ENCODE data around the gene SNX10.

The SNX10 gene

GRCh38 chr7:26372704-26373103 lies 81.0 kb downstream of the SNX10 start:
- DNase-seq: peak in 1 of 2 experiments; percentile 27

- no peak for DNase-seq
Measured at GRCh38 chr7:26374647-26375373, 83.1 kb downstream of the SNX10 start.

- DNase-seq: peak; percentile 64 to 74
Measured at GRCh38 chr7:26375726-26376174, 84.1 kb downstream of the SNX10 start.

GRCh38 chr7:26376175-26376917 lies 84.7 kb downstream of the SNX10 start:
- peak; percentile 75 to 83 for DNase-seq

- DNase-seq: no peak
Measured at GRCh38 chr7:26378016-26378415, 86.4 kb downstream of the SNX10 start.

- no peak for DNase-seq
Measured at GRCh38 chr7:26379711-26380110, 88.0 kb downstream of the SNX10 start.

GRCh38 chr7:26381476-26382353 lies 90.1 kb downstream of the SNX10 start:
- DNase-seq: no peak

GRCh38 chr7:26385240-26385639 lies 93.6 kb downstream of the SNX10 start:
- no peak for DNase-seq

- no peak for DNase-seq
Measured at GRCh38 chr7:26387731-26388130, 96.1 kb downstream of the SNX10 start.

GRCh38 chr7:26388256-26388655 lies 96.6 kb downstream of the SNX10 start:
- no peak for DNase-seq

GRCh38 chr7:26390016-26390415 lies 98.4 kb downstream of the SNX10 start:
- no peak for DNase-seq

- no peak for DNase-seq
Measured at GRCh38 chr7:26393818-26394217, 102.2 kb downstream of the SNX10 start.

GRCh38 chr7:26397332-26397731 lies 105.7 kb downstream of the SNX10 start:
- DNase-seq: no peak

GRCh38 chr7:26397796-26398426 lies 106.2 kb downstream of the SNX10 start:
- peak; percentile 18 to 46 for DNase-seq

GRCh38 chr7:26398427-26398755 lies 106.7 kb downstream of the SNX10 start:
- peak; percentile 60 to 70 for DNase-seq

GRCh38 chr7:26398756-26399509 lies 107.3 kb downstream of the SNX10 start:
- peak; percentile 65 to 70 for DNase-seq

- no peak for DNase-seq
Measured at GRCh38 chr7:26399736-26400135, 108.1 kb downstream of the SNX10 start.

- DNase-seq: no peak
Measured at GRCh38 chr7:26403640-26404039, 112.0 kb downstream of the SNX10 start.

GRCh38 chr7:26404189-26404996 lies 112.7 kb downstream of the SNX10 start:
- no peak for DNase-seq

GRCh38 chr7:26406433-26406832 lies 114.8 kb downstream of the SNX10 start:
- DNase-seq: no peak

All from SHP77 (cell line).